ENCODE data around the gene KIFAP3.
"Not testable (repeated sequence)": the region's sequence is repeated elsewhere in the genome, so short reads cannot be mapped to it uniquely, and the experiment has no call there.

KIFAP3 gene

GRCh38 chr1:169889871-169890270, 184.6 kb downstream of the KIFAP3 start:
- no peak for DNase-seq (ENCODE audit: low read depth, low spot score)

GRCh38 chr1:169886931-169887330, 187.6 kb downstream of the KIFAP3 start:
- no peak for DNase-seq (ENCODE audit: low read depth, low spot score)

GRCh38 chr1:169886422-169886821, 188.1 kb downstream of the KIFAP3 start:
- DNase-seq (ENCODE audit: low read depth, low spot score): no peak

- no peak for DNase-seq (ENCODE audit: low read depth, low spot score)
These were observed 189.3 kb downstream of the KIFAP3 start for GRCh38 chr1:169885207-169885606.

- no peak for DNase-seq (ENCODE audit: low read depth, low spot score)
These were observed 189.9 kb downstream of the KIFAP3 start for GRCh38 chr1:169884634-169885033.

GRCh38 chr1:169882039-169882511, 192.4 kb downstream of the KIFAP3 start:
- no peak for DNase-seq (ENCODE audit: low read depth, low spot score)

- no peak for DNase-seq (ENCODE audit: low read depth, low spot score)
These were observed 195.3 kb downstream of the KIFAP3 start for GRCh38 chr1:169879034-169879840.

GRCh38 chr1:169878498-169878897, 196.0 kb downstream of the KIFAP3 start:
- DNase-seq (ENCODE audit: low read depth, low spot score): no peak

GRCh38 chr1:169877800-169878491, 196.5 kb downstream of the KIFAP3 start:
- no peak for DNase-seq (ENCODE audit: low read depth, low spot score)

GRCh38 chr1:169874229-169874628, 200.3 kb downstream of the KIFAP3 start:
- no peak for DNase-seq (ENCODE audit: low read depth, low spot score)

- DNase-seq (ENCODE audit: low read depth, low spot score): no peak
These were observed 200.8 kb downstream of the KIFAP3 start for GRCh38 chr1:169873582-169874199.

- DNase-seq (ENCODE audit: low read depth, low spot score): no peak
These were observed 201.6 kb downstream of the KIFAP3 start for GRCh38 chr1:169872906-169873305.

GRCh38 chr1:169871988-169872387, 202.5 kb downstream of the KIFAP3 start:
- not testable (repeated sequence) for DNase-seq (ENCODE audit: low read depth, low spot score)

All from ELF-1 (cell line).